Panc1 (cell line): Measurements from ENCODE around the gene DGKZ. TPM values are rescaled to one million over a fixed set of nuclear protein-coding genes. Genes with fewer than 3 reads are reported as not detected.
A peak's percentile ranks its signal among the peaks of the same experiment; 100 is the strongest.

Source experiments
- ATAC-seq: fragments of 200-7000 bp; cut with Tn5 transposase; 2 replicates; pipeline ENCODE4 v1.9.1; 2020; ENCODE audit warnings: mild to moderate bottlenecking, moderate library complexity
- BruUV-seq: library from RNA; stranded (reverse); fragments of 400-500 nt; replicated peaks from 2 replicates; lab custom pipeline; 2021; lab: Mats Ljungman, UMichigan
- CTCF ChIA-PET: fragments of 300-600 bp; sonication (Branson Sonifier 250); formaldehyde crosslinking; loops from one replicate; lab custom pipeline; 2022; ENCODE audit warnings: antibody characterized with exemption; lab: Charles Lee
- POLR2A ChIA-PET: fragments of 300-600 bp; sonication (Branson Sonifier 250); formaldehyde crosslinking; loops from one replicate; lab custom pipeline; 2022; ENCODE audit warnings: antibody characterized with exemption; lab: Charles Lee
- DNase-seq: peaks from one replicate; pipeline ENCODE4 v3.0.0-alpha.2; 2010; ENCODE audit warnings: low read depth, low spot score
- H3K27ac ChIP-seq: 2 replicates; pipeline ENCODE4 v1.5.1; 2011; ENCODE audit warnings: mild to moderate bottlenecking, low read length, inconsistent platforms
- H3K27me3 ChIP-seq: fragments of 200-500 bp; sonication (Bioruptor generic); 2 replicates; pipeline ENCODE4 v1.6.0; 2014; ENCODE audit warnings: low read length, inconsistent platforms; ENCODE audit not compliant: control insufficient read depth, insufficient read depth
- H3K36me3 ChIP-seq: fragments of 200-500 bp; sonication (Bioruptor generic); 2 replicates; pipeline ENCODE4 v1.5.1; 2014; ENCODE audit warnings: inconsistent platforms, mild to moderate bottlenecking, low read length, moderate library complexity; ENCODE audit not compliant: control insufficient read depth, insufficient read depth
- H3K4me1 ChIP-seq: 2 replicates; pipeline ENCODE4 v1.5.1; 2011; ENCODE audit warnings: inconsistent platforms, mild to moderate bottlenecking, low read length, moderate library complexity; ENCODE audit not compliant: control insufficient read depth, insufficient read depth
- H3K4me3 ChIP-seq, 2 experiments: 2 replicates each; pipeline ENCODE4 v1.5.1; 2011 to 2012; ENCODE audit warnings: low read depth in 2 of 2, low read length in 2 of 2, mild to moderate bottlenecking in 2 of 2, inconsistent platforms in 1 of 2, moderate library complexity in 1 of 2
- H3K9me3 ChIP-seq: fragments of 200-500 bp; sonication (Bioruptor generic); 2 replicates; pipeline ENCODE4 v1.5.1; 2014; ENCODE audit warnings: low read depth, mild to moderate bottlenecking, inconsistent platforms, low read length, moderate library complexity; ENCODE audit not compliant: control insufficient read depth, insufficient read depth
- POLR2AphosphoS5 ChIP-seq: IDR thresholded peaks from 2 replicates; pipeline ENCODE4 v1.6.1; 2012; ENCODE audit warnings: mild to moderate bottlenecking, low read depth, low read length, moderate library complexity
- REST ChIP-seq, 2 experiments: IDR thresholded peaks; 2 replicates each; pipeline ENCODE4 v1.6.1; 2011 to 2012; ENCODE audit warnings: low read depth in 2 of 2, control low read depth in 1 of 2, low read length in 1 of 2, mild to moderate bottlenecking in 1 of 2, moderate library complexity in 1 of 2; ENCODE audit not compliant: insufficient read depth in 1 of 2
- SIN3A ChIP-seq: IDR thresholded peaks from 2 replicates; pipeline ENCODE4 v1.6.1; 2012; ENCODE audit warnings: low read depth, mild to moderate bottlenecking, low read length, moderate library complexity, borderline replicate concordance; ENCODE audit not compliant: insufficient read depth
- TCF7L2 ChIP-seq: IDR thresholded peaks from 2 replicates; pipeline ENCODE4 v1.6.1; 2011; ENCODE audit warnings: mild to moderate bottlenecking, low read depth, low read length, inconsistent platforms
- in situ Hi-C: cut with HindIII; loops from 2 replicates; pipeline ENCODE4 v1.10.0; 2016; ENCODE audit warnings: low sequenced_read_pairs, low pct_unique_long_range_greater_than_20kb
- intact Hi-C: fragments of 100-400 bp; cut with micrococcal nuclease; formaldehyde crosslinking; loops from one replicate; pipeline ENCODE4 v1.10.0; 2022; ENCODE audit not compliant: unreplicated experiment
- total RNA-seq: library from RNA; stranded (reverse); gene quantifications from one replicate; pipeline ENCODE4 v1.2.1, GENCODE V29; 2021; ENCODE audit not compliant: unreplicated experiment
- TF ChIP-seq, protein P1 (sequence below): fragments of 450-650 bp; IDR thresholded peaks from 2 replicates; pipeline ENCODE4 v1.5.1; 2017; ENCODE audit warnings: mild to moderate bottlenecking

The DGKZ gene
- total RNA-seq, 1 experiment from 2014 or later: 104 TPM

DNA sequence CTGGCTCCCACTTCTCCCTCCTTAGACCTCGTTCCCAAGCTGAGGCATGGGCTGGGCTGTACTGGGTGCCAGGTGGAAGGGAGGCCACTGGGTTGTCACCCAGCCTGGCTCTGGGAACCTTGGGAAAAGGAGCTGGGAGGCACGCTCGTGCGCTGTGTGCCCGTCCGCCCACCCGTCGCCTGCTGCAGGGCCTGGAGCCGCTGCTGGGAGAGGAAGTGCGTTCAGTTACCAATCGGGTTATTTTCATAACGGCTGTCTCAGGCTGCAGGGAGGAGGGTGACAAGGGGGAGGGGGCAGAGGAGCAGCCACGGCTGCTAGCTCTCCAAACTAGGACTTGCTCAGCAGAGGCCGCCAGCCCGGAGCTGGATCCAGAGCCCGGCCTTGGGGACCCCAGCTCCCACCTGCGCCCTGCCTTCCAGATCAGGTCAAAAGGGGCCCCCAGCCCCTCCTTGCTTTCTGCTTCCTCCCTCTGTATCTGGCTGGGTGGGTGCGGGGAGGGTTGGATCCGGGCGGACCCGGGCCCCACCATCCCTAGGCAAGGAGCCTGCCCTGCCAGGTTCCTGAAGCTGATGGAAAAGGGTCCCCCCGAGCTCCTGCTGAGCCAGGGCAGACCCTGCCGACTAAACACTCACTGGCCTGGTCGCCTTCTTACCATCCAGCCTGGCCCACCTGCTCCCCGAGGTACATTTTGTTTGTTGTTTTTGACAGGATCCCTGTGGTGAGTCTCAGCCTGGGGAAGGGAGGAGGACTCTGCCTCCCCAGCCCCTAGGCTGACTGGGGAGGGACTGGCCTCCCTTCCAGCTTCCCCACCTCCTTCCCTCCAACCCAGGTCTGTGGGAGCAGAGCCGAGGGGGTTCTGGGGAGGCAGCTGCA is 14.3 kb downstream of the DGKZ start:
- intact Hi-C loops: no loop called here
- peaks cover 67% of the 10 kb centered on the region for H3K4me1 ChIP-seq
- H3K36me3 ChIP-seq: no peaks in the 10 kb centered on the region; the same call in 1 of the 2 replicates
- TF ChIP-seq SIN3A: no peak
- TF ChIP-seq, protein P1, sequence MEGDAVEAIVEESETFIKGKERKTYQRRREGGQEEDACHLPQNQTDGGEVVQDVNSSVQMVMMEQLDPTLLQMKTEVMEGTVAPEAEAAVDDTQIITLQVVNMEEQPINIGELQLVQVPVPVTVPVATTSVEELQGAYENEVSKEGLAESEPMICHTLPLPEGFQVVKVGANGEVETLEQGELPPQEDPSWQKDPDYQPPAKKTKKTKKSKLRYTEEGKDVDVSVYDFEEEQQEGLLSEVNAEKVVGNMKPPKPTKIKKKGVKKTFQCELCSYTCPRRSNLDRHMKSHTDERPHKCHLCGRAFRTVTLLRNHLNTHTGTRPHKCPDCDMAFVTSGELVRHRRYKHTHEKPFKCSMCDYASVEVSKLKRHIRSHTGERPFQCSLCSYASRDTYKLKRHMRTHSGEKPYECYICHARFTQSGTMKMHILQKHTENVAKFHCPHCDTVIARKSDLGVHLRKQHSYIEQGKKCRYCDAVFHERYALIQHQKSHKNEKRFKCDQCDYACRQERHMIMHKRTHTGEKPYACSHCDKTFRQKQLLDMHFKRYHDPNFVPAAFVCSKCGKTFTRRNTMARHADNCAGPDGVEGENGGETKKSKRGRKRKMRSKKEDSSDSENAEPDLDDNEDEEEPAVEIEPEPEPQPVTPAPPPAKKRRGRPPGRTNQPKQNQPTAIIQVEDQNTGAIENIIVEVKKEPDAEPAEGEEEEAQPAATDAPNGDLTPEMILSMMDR: no peak
- TF ChIP-seq REST (IDR thresholded peaks at IDR 0.05; ENCODE audit: insufficient read depth in 1 of 2, low read depth in 2 of 2, low read length in 1 of 2): no peak
- 0 out of 2 replicates have a peak, but pooled peaks have one; percentile 19 for TF ChIP-seq POLR2AphosphoS5
- POLR2A ChIA-PET: no interaction called here
- H3K4me3 ChIP-seq: peak overlapping the region; percentile 9 to 37; a peak in 2 of 4 replicates
- no peaks in the 10 kb centered on the region for H3K9me3 ChIP-seq
- H3K27ac ChIP-seq: peak overlapping the region; percentile 95
- ATAC-seq: peak; percentile 61
- no TSS peak for BruUV-seq
- no peak for DNase-seq
- CTCF ChIA-PET: interaction anchor here (0.7 to 1.2 kb wide), 4 partner anchors 7 to 122 kb away, joined by 3 to 8 read pairs (median 3); no protein-coding TSS in a partner anchor
- H3K27me3 ChIP-seq: no peaks in the 10 kb centered on the region
- in situ Hi-C loops: no loop called here

GRCh38 chr11:46362156-46363030 is 15.1 kb downstream of the DGKZ start:
- TF ChIP-seq, protein P1: no peak
- TF ChIP-seq REST (IDR thresholded peaks at IDR 0.05; ENCODE audit: insufficient read depth in 1 of 2, low read depth in 2 of 2, low read length in 1 of 2) (no peak), SIN3A (no peak), POLR2AphosphoS5 (no peak), TCF7L2 (no peak)
- Histone ChIP-seq H3K36me3 (no peaks in the 10 kb centered on the region; the same call in 1 of the 2 replicates), H3K27ac (peak overlapping the region; percentile 95), H3K9me3 (no peaks in the 10 kb centered on the region), H3K4me1 (peaks cover 67% of the 10 kb centered on the region), H3K27me3 (no peaks in the 10 kb centered on the region), H3K4me3 (peak overlapping the region in 1 of 2 experiments; percentile 37; a peak in 2 of 4 replicates)
- intact Hi-C loops: no loop called here
- DNase-seq: no peak
- no peak for ATAC-seq
- POLR2A ChIA-PET: no interaction called here
- in situ Hi-C loops: no loop called here
- BruUV-seq: no TSS peak
- CTCF ChIA-PET: no interaction called here
